WTC11 (cell line): ENCODE measurements around the gene DIP2A. TPM values are rescaled to one million over a fixed set of nuclear protein-coding genes. Genes with fewer than 3 reads are reported as not detected.

Experiments
- ARID4B ChIP-seq: sonication (generic); formaldehyde crosslinking; IDR thresholded peaks from 2 replicates; pipeline ENCODE4 v1.8.0; 2023; ENCODE audit warnings: missing genetic modification reagents, mild to moderate bottlenecking, borderline replicate concordance
- CBFB ChIP-seq: sonication (generic); formaldehyde crosslinking; IDR thresholded peaks from 2 replicates; pipeline ENCODE4 v1.8.1; 2022; ENCODE audit warnings: mild to moderate bottlenecking, low read depth, missing genetic modification reagents
- CREB1 ChIP-seq: sonication (generic); formaldehyde crosslinking; IDR thresholded peaks from 2 replicates; pipeline ENCODE4 v1.8.0; 2023; ENCODE audit warnings: mild to moderate bottlenecking, missing genetic modification reagents
- ELF4 ChIP-seq: sonication (generic); formaldehyde crosslinking; IDR thresholded peaks from 2 replicates; pipeline ENCODE4 v1.8.1; 2022; ENCODE audit warnings: low read depth, mild to moderate bottlenecking, moderate library complexity, missing genetic modification reagents
- EMX1 ChIP-seq: fragments of 250-450 bp; sonication (Bioruptor Pico); IDR thresholded peaks from 2 replicates; pipeline ENCODE4 v1.8.0; 2021; ENCODE audit warnings: mild to moderate bottlenecking
- ESRRA ChIP-seq: sonication (generic); formaldehyde crosslinking; IDR thresholded peaks from 2 replicates; pipeline ENCODE4 v1.8.1; 2022; ENCODE audit warnings: mild to moderate bottlenecking, missing genetic modification reagents, borderline replicate concordance
- FOXP4 ChIP-seq: sonication (generic); formaldehyde crosslinking; IDR thresholded peaks from 2 replicates; pipeline ENCODE4 v1.8.0; 2022; ENCODE audit warnings: mild to moderate bottlenecking, missing genetic modification reagents
- GABPB1 ChIP-seq: sonication (generic); formaldehyde crosslinking; IDR thresholded peaks from 2 replicates; pipeline ENCODE4 v1.8.1; 2023; ENCODE audit warnings: mild to moderate bottlenecking, missing genetic modification reagents
- HMGA2 ChIP-seq: fragments of 250-450 bp; sonication (Bioruptor Pico); IDR thresholded peaks from 2 replicates; pipeline ENCODE4 v1.4.0; 2021; ENCODE audit warnings: mild to moderate bottlenecking, moderate library complexity
- JAZF1 ChIP-seq: fragments of 250-450 bp; sonication (Bioruptor Pico); IDR thresholded peaks from 2 replicates; pipeline ENCODE4 v1.9.0; 2021; ENCODE audit warnings: moderate library complexity, mild to moderate bottlenecking, inconsistent platforms
- MLX ChIP-seq: sonication (generic); formaldehyde crosslinking; IDR thresholded peaks from 2 replicates; pipeline ENCODE4 v1.8.1; 2023; ENCODE audit warnings: mild to moderate bottlenecking, missing genetic modification reagents, moderate library complexity
- NFE2L1 ChIP-seq: sonication (generic); formaldehyde crosslinking; IDR thresholded peaks from 2 replicates; pipeline ENCODE4 v1.8.1; 2023; ENCODE audit warnings: missing genetic modification reagents
- NR1H2 ChIP-seq: sonication (generic); formaldehyde crosslinking; IDR thresholded peaks from 2 replicates; pipeline ENCODE4 v1.9.0; 2021; ENCODE audit warnings: mild to moderate bottlenecking, moderate library complexity, missing genetic modification reagents
- RELA ChIP-seq: sonication (generic); formaldehyde crosslinking; IDR thresholded peaks from 2 replicates; pipeline ENCODE4 v1.8.1; 2022; ENCODE audit warnings: missing genetic modification reagents, mild to moderate bottlenecking, borderline replicate concordance
- SP1 ChIP-seq: sonication (generic); formaldehyde crosslinking; conservative IDR thresholded peaks from 2 replicates; pipeline ENCODE4 v1.8.1; 2022; ENCODE audit warnings: missing genetic modification reagents
- TCF7 ChIP-seq: sonication (generic); formaldehyde crosslinking; IDR thresholded peaks from 2 replicates; pipeline ENCODE4 v1.8.0; 2022; ENCODE audit warnings: mild to moderate bottlenecking, low read depth, missing genetic modification reagents, moderate library complexity
- TEAD4 ChIP-seq: sonication (generic); formaldehyde crosslinking; IDR thresholded peaks from 2 replicates; pipeline ENCODE4 v1.8.0; 2022; ENCODE audit warnings: mild to moderate bottlenecking, missing genetic modification reagents
- ZNF219 ChIP-seq: sonication (generic); formaldehyde crosslinking; IDR thresholded peaks from 2 replicates; pipeline ENCODE4 v1.8.0; 2023; ENCODE audit warnings: missing genetic modification reagents, mild to moderate bottlenecking, borderline replicate concordance
- ZNF232 ChIP-seq: sonication (generic); formaldehyde crosslinking; IDR thresholded peaks from 2 replicates; pipeline ENCODE4 v1.8.0; 2022; ENCODE audit warnings: mild to moderate bottlenecking, missing genetic modification reagents
- ZNF532 ChIP-seq: fragments of 250-450 bp; sonication (Bioruptor Pico); IDR thresholded peaks from 2 replicates; pipeline ENCODE4 v1.9.0; 2021; ENCODE audit warnings: mild to moderate bottlenecking, borderline replicate concordance
- total RNA-seq: library from RNA; stranded (reverse); gene quantifications from 3 replicates; pipeline ENCODE4 v1.2.3, GENCODE V29; 2021

DIP2A gene
- total RNA-seq, 1 experiment from 2014 or later, result 39.4 TPM

GRCh38 chr21:46458315-46459023, at the start of gene DIP2A (continued):
- TF ChIP-seq ARID4B (CRISPR knock-in tag) (peak; percentile 30; the same call in 1 of the 2 replicates), NR1H2 (CRISPR knock-in tag) (no peak), CREB1 (CRISPR knock-in tag) (peak; percentile 23; the same call in 1 of the 2 replicates), NFE2L1 (no peak), MLX (CRISPR knock-in tag) (no peak), ZNF219 (CRISPR knock-in tag) (no peak), EMX1 (no peak), JAZF1 (CRISPR knock-in tag) (no peak), SP1 (CRISPR knock-in tag) (peak; percentile 96), FOXP4 (CRISPR knock-in tag) (peak; percentile 87; the same call in 1 of the 2 replicates), ZNF232 (CRISPR knock-in tag) (peak; percentile 91; the same call in 1 of the 2 replicates), TEAD4 (no peak), RELA (CRISPR knock-in tag) (no peak), CBFB (CRISPR knock-in tag) (no peak), ELF4 (CRISPR knock-in tag) (no peak), ESRRA (CRISPR knock-in tag) (no peak; the same call in 1 of the 2 replicates), TCF7 (CRISPR knock-in tag) (no peak), GABPB1 (CRISPR knock-in tag) (no peak), ZNF532 (CRISPR knock-in tag) (no peak), HMGA2 (CRISPR knock-in tag) (no peak)
